Fibroblast of mammary gland (primary cell): Measurements from ENCODE around the gene EHD4.

ENCODE experiments used
- DNase-seq: peaks from one replicate; pipeline ENCODE4 v3.0.0-alpha.2; 2010; ENCODE audit warnings: low read depth
- H3K4me3 ChIP-seq: 2 replicates; pipeline ENCODE4 v1.5.1; 2011; ENCODE audit warnings: low read depth, mild to moderate bottlenecking, low read length, moderate library complexity; ENCODE audit not compliant: control insufficient read depth
- TF ChIP-seq, protein P1 (sequence below): conservative IDR thresholded peaks from 2 replicates; pipeline ENCODE4 v1.5.1; 2011; ENCODE audit warnings: low read depth, low read length, inconsistent platforms; ENCODE audit not compliant: control insufficient read depth, insufficient read depth

Gene EHD4

DNA sequence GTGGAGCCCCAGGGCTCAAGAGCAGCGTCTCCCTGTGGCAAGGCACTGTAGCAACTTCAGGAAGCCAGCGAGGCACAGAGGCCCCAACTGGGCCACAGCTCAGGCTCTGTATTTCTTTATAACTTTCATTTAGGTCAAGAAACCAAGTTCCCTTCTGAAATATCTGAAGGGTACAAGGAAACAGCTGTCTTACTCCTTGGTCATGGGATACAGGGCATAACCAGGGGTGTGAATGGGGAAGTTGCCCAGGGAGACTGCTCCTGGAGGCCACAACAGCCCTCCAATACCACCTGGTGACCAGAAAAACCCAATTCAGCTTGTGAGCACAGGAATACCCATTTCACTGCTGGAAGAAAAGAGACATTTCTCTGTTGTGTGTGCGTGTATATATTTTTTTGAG lies 65.2 kb downstream of the EHD4 start:
- no peak for DNase-seq
- TF ChIP-seq, protein P1, sequence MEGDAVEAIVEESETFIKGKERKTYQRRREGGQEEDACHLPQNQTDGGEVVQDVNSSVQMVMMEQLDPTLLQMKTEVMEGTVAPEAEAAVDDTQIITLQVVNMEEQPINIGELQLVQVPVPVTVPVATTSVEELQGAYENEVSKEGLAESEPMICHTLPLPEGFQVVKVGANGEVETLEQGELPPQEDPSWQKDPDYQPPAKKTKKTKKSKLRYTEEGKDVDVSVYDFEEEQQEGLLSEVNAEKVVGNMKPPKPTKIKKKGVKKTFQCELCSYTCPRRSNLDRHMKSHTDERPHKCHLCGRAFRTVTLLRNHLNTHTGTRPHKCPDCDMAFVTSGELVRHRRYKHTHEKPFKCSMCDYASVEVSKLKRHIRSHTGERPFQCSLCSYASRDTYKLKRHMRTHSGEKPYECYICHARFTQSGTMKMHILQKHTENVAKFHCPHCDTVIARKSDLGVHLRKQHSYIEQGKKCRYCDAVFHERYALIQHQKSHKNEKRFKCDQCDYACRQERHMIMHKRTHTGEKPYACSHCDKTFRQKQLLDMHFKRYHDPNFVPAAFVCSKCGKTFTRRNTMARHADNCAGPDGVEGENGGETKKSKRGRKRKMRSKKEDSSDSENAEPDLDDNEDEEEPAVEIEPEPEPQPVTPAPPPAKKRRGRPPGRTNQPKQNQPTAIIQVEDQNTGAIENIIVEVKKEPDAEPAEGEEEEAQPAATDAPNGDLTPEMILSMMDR: no peak
- H3K4me3 ChIP-seq: no peak overlapping the region

DNA sequence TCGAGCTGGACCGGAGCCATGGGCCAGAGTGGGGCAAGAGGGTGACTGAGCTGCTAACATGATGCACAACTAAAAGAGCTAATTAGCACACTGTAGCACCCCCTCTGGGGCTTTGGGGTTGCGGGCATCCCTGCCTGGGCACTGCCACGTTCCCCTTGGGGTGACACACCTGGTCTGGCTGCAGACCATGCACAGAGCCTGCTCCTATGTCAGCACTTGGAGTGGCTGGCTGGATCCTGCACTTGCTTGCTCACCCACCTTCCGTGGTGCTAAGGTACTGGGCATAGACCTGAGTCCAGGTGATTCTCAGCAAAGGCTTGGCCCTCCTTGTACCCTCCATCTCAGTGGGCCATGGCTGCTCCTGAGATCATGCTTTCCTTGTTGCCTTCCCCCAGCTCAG lies 65.7 kb downstream of the EHD4 start:
- no peak overlapping the region for H3K4me3 ChIP-seq

DNA sequence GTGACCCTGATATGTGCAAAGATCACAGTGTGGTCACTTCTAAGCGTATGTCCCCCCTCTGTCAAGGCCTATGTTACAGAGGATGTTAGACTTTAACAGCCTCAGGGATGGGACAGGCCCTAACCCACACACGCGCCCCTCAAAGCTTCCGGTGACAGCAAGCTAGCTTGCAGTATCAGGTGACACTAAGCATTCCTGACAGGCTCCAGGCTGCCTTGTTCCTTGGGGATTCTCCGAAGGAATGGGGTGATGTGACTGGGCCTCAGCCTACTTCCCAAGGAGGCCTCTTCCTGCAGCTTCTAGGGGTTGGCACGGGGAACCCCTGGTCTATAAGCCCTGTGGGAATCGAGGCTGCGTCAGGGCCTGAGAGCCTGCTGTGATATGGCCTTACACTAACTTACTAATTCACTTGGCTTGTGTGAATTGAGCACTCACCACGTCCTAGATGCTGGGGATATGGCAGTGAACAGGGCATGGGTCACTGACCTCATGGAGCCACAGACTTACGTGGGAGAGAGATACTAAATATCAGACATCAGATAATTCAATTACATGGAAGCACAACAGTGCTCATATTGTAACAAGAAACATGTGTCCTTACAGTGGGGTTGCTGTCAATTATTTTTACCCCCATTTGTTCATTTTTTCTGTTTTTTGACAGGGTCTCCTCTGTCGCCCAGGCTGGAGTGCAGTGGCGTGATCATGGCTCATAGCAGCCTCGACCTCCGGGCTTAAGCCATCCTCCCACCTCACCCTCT lies 67.1 kb downstream of the EHD4 start:
- DNase-seq: no peak
- no peak overlapping the region for H3K4me3 ChIP-seq
- TF ChIP-seq, protein P1: no peak

More for the DNA sequence above, 65.7 kb downstream of the EHD4 start:
- DNase-seq: no peak
- TF ChIP-seq, protein P1: no peak

DNA sequence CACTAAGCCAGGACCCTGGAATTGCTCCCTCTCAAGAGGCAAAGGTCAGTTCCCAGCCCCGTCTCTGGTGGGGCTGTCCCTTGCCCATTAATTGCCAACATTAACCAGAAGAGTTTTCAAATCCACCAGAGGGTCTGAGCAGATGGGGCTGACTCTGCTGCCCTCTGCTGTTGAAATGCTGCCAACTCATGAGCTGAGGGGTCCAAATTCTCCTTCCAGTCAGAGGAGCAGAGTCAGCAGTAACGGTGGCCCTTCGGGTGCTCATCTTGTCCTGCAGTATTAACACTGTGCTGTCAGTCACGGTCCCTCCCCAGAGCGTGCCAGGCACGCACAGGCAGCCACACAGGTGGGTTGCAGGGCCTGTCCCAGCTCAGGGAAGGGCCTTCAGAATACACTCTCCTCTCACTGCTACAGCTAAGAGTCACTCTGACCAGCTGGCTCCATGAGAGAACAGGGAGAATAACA lies 67.8 kb downstream of the EHD4 start:
- TF ChIP-seq, protein P1: peak; percentile 82
- DNase-seq: peak; percentile 65
- H3K4me3 ChIP-seq: no peak overlapping the region

DNA sequence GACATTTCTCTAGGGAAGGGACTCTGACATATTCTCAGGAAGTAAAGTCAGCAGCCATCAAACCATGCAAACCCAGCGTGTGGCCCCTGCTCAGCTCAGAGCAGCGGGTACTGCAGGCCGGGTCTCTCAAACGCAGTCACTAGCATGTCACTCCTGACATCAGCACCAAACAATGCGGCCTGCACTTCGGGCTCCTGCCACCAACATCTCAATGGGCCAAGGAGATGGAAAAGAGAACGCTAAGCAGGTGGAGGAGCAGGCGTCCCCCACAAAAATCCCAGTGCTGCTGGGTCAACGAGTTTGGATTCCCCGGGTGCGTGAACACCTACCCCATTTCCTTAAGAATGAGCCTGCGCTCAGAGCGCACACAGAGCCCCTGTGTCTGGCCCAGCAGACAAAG lies 68.6 kb downstream of the EHD4 start:
- H3K4me3 ChIP-seq: no peak overlapping the region
- TF ChIP-seq, protein P1: no peak
- no peak for DNase-seq

DNA sequence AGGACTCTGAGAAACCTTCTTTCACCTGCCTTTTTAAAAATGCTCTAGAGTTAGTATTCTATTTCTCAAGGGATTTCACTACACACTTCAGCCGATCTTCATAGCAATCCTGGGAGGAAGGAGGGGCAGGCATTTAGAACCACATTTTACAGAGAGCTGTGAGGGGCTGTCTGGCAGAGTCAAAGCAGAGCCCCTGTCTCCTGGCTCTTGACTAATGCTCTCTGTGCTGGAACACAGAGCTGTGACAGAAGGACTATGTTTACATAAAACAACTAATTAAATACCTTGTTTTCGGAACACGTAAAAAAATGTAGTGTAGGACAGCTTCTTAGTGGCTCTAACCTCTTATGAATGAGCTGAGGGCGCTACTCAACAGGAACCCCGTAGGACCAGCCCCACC lies 70.9 kb downstream of the EHD4 start:
- no peak overlapping the region for H3K4me3 ChIP-seq
- DNase-seq: no peak
- TF ChIP-seq, protein P1: no peak
